HG03060 (cell line): ENCODE results near the gene CHD9NB.

ENCODE experiments used
- ATAC-seq: cut with Tn5 transposase; IDR thresholded peaks from one replicate; pipeline ENCODE4 v1.9.1; 2021; ENCODE audit warnings: low read depth, moderate number of reproducible peaks; ENCODE audit not compliant: unreplicated experiment

The CHD9NB gene

GRCh38 chr16:53052519-53053501, at the start of gene CHD9NB:
Gene CHD9NB, minus strand, starts transcription at chr16:53052897. Its CDS starts 8,739 bp downstream, at chr16:53044158.
- ATAC-seq, result no peak

- no peak for ATAC-seq
These were observed 48.2 kb upstream of the CHD9NB start for GRCh38 chr16:53100889-53101288.

GRCh38 chr16:53100131-53100748, 47.5 kb upstream of the CHD9NB start:
- no peak for ATAC-seq

- ATAC-seq, result peak; percentile 33
These were observed 46.8 kb upstream of the CHD9NB start for GRCh38 chr16:53099318-53100130.

DNA sequence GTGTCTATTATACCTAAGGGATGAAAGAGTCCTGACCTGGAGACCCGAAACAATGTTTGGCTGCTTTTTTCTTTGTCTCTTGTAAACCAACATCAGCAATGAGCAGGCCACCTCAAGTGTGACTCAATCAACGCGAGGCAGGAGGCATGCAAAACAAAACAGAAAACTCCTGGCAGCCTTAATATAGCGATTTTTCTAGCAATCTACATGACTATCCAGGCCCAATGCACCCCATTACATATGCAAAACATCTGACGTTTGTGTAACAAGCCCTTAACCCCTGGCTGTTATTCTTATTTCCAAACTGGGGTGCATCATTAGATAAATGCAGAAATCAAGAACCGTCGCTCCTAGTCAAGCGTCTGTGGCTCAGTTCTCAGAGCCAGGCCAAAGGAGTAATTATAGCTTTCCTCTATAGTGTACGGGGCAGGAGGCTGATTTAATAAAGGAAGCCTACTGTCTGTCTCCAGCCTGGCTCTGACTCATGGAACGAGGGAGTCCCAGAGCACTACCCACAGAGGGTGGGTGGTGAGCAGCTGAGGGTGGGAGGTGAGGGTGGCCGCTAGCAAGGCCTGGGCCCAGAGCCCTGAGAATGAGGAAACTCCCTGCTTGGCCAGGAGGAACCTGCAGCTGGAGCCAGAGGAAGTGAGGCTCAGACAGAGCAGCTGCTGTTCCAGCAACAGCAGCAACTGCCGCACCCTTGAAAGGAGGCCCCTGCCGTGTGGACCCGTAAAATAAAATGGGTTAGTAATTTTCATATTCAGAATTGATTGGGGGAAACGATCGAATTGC, 46.0 kb upstream of the CHD9NB start:
- ATAC-seq, result peak; percentile 40

DNA sequence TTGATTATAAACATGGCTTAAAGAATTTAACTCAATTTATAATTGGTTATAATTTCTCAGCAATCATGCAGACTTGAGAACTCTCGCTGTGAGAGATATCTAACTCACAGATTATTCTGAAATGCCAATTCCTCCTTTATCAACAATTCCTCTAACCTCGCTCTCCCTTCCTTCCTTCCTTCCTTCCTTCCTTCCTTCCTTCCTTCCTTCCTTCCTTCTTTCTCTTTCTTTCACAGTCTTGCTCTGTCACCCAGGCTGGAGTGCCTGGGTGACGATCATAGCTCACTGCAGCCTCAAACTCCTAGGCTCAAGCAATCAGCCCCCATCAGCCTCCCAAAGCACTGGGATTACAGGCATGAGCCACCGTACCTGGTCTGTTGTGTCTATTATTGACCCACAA, 44.5 kb upstream of the CHD9NB start:
- no peak for ATAC-seq

DNA sequence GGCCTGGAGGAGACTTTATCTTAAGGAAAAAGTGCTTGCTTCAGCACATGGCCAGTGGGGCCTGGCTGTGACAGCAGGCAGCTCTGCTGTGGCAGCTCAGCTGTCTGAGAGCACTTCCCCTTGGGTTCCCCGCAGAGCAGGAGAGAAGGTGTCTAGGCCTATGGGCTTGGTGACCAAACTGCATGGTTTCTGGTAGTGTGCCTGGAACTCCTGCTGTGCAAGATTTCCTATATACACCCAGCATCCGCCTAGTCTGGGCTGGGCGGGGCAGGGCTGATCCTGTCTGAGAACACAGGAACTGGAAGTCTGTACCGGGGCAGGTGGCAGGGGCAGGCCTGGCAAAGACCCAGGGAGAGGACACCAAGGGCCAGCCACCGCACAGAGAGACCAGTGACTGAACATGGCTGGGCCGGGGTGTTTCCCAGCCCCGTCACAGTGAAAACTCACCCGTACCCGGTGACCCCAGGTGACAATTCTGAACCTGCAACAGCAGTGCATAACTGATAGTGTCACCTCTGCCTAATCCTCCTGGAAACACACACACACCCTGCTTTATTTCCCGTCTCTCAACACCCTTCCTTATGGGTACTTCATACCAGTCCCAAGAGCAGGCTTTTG, 41.4 kb upstream of the CHD9NB start:
- ATAC-seq, result peak; percentile 34

DNA sequence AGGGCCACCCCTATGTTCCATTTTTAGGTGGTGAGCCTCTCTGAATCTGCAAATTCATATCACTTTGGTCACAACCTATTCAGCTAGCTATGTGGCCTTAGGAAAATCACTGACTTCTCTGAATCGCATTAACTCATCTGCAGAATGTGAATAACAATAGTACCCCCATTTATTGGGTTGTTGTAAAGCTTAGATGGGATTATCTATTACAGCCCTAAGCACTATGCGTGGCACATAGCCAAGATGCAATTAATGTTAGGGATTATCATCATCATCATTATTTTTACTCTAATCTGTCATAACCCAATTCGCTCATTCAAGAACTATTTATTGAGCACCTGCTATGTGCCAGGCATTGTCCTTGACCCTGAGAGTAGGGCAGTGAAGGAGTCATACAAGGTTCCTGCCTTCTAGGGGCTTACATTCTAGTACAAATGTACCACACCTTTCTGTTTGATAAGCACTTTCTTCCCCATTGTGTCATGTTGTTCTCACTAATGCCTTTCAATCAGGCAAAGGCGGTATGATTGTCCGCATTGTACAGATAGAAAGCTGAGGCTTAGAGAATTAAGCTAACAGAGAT, 40.6 kb upstream of the CHD9NB start:
- no peak for ATAC-seq

DNA sequence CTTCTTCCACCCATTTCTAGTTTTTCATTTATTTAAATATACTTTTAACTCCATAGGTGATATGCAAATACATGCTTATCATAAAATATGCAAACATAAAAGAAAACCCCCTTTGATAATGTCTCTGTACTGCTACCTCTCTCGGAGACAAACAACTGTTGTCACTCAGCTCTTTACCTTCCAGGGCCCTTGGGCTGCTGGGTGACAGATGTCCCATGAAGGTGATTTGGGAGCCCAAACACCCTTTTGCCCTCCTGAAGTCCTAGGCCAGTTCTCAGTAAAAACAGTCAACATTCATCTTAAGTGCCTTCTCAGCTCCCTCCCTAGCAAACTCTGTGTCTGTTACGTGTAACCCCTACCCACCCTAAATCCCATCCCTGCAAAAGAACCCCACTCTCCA, 39.6 kb upstream of the CHD9NB start:
- ATAC-seq, result no peak

- peak; percentile 48 for ATAC-seq
These were observed 38.9 kb upstream of the CHD9NB start for GRCh38 chr16:53091466-53092211.

DNA sequence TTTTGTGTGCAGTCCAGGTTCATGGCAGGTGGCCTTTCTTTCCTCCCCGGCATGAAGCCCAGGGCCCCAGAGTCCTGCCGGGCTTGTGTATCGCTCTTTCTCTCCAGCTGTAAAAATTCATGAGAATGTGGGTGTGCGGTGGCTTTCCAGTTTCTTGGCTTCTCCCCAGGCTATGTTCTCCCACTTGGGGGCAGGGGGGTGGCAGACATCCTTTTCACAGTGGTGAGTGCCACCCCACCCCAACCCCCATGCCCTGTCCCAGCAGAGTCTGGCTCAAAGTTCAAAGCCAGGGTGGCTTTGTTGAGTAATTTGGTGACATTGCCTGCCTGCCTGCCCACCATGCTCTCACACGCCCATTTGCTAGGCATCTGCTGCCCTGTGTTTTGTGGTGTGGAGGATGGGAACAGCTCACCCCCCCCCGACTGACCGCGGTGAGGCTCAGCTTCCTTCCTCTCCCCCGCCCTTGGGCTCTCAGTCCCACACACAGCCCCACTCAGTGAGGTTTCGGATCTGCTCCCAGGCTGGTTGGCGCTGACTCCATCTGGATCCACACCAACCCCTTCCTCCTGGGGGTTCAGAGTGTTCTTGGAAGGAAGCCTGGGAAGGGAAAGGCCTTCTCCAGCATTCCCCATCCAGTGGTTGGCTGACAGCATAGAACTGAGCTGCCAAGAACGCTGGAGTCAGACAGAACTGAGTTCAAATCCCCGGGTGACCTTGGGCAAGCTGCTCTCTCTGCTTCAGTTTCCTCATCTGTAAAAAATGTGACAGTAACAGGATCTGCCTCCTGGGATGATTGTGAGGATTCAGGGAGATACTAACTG, 38.1 kb upstream of the CHD9NB start:
- no peak for ATAC-seq

GRCh38 chr16:53090286-53090590, 37.5 kb upstream of the CHD9NB start:
- ATAC-seq, result no peak

GRCh38 chr16:53089434-53090285, 37.0 kb upstream of the CHD9NB start:
- ATAC-seq, result no peak

GRCh38 chr16:53087101-53087500, 34.4 kb upstream of the CHD9NB start:
- ATAC-seq, result no peak

GRCh38 chr16:53085931-53086421, 33.3 kb upstream of the CHD9NB start:
- no peak for ATAC-seq

DNA sequence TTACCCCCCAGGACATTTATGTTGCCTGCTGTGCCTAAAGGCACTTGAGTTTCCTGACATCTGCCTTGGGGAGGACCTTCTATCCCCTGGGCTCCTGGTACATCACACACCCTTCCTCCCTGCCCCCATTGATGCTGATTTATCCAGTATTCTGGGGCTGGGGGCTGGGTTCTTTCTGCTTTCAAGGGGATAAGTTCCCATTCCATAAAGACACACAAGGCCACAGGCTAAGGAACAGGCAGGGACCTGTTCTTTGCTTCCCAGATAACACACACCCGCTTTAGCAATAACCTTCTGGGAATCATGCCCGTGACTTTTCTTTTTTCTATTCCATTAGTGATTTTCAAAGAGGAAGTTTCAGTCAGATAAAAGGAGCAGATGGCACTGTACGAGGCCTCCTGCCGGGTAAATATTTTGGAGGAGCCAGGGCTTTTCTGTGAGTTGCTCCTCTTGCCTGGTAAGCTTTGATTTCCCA, 32.7 kb upstream of the CHD9NB start:
- no peak for ATAC-seq
